ENCODE results near the gene RDM1.
"Not testable (repeated sequence)": the region's sequence is repeated elsewhere in the genome, so short reads cannot be mapped to it uniquely, and the experiment has no call there.

Gene RDM1

DNA sequence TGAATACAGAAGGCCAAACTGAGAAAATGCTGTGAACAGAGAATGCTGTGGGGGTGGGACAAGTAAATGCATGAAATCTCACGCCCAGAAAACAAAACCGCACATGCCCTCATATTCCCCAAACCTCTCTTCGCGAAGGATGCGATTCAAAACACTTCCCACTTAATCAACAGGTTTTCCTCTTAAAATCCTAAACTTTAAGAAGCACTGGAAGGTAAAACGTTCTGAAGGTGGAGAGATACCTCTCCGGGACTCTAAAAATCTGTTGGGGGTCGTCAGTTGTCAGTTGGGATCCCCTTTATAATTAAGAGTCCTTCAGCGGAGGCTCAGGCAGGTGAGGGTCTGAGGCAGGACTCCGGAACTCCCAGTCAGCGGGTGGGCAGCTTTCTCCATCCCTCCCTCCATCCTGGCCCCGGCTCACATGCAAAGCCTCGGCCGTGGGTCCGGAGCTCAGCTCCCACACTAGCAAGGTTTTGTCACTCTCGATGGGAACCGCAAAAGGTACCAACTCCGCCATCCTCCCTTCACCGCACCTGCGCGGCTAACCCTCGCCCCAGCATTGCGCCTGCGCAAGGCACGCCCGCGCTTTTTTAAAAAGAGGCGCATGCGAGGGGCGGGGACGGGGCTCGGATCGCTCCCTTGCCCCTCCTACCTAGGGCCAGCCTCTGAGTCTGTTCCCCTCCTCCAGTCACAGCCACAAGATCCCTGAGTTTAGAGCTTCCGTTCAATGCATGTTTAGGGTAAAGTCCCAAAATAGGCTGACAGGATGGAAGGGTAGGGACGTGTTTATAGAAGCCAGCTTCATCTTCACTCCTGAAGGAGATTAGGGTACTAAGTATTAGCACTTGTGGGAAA, at the start of gene RDM1:
RDM1 (minus strand) TSS at position 563 of the 855 bp plus-strand sequence; CDS start at position 517, 46 bp downstream.
- DNase-seq = peak; percentile 81

- no peak for DNase-seq
These were observed 47.8 kb upstream of the RDM1 start for GRCh38 chr17:35978346-35978745.

- DNase-seq = no peak
These were observed 46.9 kb upstream of the RDM1 start for GRCh38 chr17:35977509-35977908.

DNA sequence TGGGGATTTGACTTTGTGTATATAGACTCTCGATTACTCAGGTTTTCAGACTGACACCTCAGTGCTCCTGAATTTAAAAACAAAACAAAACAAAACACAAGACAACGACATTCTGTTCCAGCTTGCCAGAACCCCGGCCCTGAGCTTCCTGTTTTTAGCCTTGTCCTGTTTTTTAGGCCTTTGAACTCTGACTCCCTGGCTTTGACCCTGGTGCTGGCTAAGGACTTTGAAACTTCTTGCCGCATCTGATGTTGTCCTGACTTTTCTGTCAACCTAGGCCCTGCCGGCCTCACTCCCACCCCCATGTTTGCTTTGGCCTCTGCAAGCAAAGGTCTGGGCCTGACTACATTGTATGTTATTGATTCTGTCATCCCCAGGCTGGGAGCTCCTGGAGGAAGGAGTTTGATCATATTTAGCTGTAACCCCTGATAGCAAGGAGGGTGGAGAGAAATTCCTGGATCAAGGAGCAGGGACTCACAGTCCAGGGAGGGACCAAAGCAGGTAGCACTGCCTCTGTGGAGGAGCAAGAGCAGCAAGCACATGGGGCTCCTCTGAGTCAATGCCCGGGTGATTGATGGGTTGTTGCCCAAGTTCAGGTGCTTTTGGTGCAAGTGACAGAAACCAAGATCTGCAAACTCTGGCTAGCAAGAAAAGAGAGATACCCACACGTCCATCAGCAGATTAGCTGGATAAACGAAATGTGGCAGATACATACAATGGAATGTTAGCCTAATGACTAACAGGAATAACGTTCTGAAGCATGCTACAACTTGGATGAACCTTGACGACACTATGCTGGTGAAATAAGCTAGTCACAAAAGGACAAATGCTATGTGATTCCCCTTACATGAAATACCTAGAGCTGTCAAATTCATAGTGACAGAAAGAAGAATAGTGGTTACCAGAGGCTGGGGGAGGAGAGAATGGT, 43.0 kb upstream of the RDM1 start:
- no peak for DNase-seq

GRCh38 chr17:35972945-35973332, 42.4 kb upstream of the RDM1 start:
- DNase-seq = no peak

DNA sequence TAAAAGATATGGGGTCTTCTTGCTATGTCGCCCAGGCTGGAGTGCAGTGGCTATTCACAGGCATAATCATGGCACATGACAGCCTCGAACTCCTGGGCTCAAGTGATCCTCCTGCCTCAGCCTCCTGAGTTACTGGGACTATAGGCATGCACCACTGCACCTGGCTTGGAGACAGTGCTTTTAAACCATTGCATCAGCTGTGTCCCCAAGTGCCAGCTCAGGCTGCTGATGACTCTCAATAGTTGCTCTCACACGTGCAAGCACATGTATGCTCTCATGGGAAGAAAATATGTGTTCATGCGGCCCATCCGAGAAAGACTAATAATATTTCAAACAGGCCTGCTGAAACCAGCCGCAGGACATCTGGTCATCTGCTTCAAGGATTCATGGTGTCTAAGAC, 42.0 kb upstream of the RDM1 start:
- DNase-seq = no peak

- no peak for DNase-seq
These were observed 41.5 kb upstream of the RDM1 start for GRCh38 chr17:35972066-35972465.

GRCh38 chr17:35969558-35970380, 39.2 kb upstream of the RDM1 start:
- peak; percentile 59 for DNase-seq

- no peak for DNase-seq
These were observed 38.0 kb upstream of the RDM1 start for GRCh38 chr17:35968520-35969054.

DNA sequence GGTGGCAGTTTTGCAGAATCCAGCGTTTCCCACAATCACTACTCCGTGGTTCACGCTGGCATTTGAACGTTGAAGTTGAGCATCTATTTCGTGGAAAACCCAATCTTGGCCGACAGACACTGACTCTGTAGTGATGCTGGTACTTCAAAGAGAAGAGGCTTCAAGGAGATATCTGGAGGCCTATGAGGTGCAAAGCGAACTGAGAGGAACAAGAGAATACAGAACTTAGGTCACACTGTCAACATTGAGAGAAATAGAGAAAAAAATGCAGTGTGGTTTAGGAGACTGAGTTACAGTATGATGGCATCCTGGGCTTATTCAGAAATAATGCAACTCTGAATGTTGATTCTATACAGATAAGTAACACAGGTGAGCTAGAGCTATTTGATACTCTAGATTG, 34.7 kb upstream of the RDM1 start:
- DNase-seq = no peak

DNA sequence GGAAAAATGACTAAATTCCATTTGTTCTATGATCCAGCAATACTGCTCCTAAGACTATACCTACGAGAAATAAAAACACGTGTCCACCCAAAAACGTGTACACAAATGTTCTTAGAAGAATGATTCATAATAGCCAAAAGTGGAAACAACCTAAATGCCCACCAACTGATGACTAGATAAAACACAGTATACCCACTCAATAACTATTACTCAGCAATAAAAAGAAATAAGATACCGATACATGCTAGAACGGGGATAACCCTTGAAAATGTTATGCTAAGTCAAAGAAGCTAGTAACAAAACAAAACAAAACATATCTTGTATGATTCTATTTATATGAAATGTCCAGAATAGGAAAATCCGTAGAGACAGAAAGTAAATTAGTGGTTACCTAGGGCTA, 33.1 kb upstream of the RDM1 start:
- DNase-seq = no peak

DNA sequence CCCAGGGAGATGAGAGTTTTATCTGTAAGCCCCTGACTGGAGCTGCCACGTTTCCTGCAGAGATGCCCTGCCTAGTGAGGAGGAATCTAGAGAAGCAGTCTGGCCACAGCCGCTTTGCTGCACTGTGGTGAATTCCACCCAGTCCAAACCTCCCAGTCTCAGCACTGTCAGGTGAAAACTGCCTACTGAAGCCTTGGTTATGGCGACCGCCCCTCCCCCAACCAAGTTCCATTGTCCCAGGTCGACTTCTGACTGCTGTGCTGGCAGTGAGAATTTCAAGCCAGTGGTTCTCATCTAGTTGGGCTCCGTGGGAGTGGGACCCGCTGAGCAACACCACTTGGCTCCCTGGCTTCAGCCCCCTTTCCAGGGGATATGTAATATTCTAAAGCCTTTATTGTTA, 23.1 kb upstream of the RDM1 start:
- no peak for DNase-seq

DNA sequence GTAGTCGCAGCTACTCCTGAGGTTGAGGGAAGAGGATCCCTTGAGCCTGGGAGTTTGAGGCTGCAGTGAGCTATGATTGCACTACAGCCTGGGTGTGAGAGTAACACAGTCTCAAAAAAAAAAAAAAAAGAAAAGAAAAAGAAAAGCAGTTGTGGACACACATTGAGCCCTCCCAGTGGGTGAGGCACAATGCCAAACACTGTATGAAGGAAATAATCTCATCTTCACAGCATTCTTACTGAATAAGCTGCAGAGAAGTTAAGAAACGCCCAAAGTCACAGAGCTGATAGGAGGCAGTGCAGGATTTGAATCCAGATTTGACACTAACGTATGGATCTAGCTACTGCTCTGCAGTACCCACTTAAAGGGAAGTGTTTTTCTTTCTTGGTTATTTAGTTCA, 18.8 kb upstream of the RDM1 start:
- DNase-seq = no peak

GRCh38 chr17:35948092-35948491, 17.5 kb upstream of the RDM1 start:
- DNase-seq = no peak

DNA sequence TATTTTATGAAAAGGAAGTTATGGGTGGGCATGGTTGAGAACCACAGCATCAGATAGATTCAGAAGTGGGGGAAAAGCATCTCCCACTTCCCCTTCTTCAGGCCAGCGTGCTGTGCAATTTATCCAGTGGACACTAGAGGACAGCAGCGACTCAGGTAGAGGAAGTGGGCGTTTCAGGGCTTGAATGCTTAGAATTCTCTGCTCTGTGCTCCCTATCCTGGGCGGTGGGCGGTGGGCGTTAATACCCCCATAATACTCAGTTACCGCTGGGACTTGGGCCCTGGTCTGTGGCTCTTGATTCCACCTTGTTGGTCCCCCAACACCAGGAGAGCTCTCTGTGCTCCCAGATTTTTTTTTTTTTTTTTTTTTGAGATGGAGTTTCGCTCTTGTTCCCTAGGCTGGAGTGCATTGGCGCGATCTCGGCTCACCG, 16.6 kb upstream of the RDM1 start:
- peak; percentile 30 for DNase-seq

DNA sequence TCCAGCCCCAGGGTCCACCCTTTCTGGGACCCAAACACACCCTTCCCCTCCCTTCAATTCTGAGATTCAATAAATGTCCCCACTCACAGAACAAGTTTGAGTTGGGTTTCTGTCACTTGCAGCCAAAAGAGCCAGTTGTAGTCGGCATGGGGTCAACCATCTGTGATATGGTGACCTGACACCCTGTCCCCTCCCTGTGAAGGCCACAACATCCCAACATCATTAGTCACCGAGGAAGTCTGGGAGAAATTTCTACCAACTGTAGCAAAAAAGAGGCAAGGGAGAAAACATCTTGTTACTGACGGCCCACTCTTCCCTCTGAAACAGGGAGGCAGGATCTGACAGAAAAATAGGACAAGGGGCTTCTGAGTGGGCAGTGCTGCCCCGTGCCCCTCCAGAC, 13.6 kb upstream of the RDM1 start:
- no peak for DNase-seq

DNA sequence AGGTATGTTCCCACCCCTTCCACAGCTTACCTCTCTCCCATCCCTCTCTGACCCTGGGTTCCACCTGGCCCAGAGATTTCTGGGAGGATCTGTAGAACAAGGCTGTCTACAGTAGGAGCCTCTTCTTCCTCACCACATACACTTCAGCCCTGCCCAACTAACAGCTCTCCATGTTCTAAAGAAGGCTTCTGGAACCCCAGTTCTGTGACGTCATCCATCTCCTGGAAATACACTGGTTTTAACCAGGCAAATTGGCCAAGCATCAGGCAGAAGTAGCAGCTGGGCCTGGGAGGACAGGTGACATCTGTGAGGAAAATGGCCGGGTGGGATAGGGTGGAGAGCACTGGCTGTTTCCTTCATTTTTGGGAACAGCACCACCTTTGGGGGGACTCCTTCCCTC, 13.0 kb upstream of the RDM1 start, which contains the start of gene LYZL6:
LYZL6 (minus strand) TSS at position 177 of the 400 bp plus-strand sequence. CDS start 4,357 bp downstream, outside the sequence.
- DNase-seq = no peak

DNA sequence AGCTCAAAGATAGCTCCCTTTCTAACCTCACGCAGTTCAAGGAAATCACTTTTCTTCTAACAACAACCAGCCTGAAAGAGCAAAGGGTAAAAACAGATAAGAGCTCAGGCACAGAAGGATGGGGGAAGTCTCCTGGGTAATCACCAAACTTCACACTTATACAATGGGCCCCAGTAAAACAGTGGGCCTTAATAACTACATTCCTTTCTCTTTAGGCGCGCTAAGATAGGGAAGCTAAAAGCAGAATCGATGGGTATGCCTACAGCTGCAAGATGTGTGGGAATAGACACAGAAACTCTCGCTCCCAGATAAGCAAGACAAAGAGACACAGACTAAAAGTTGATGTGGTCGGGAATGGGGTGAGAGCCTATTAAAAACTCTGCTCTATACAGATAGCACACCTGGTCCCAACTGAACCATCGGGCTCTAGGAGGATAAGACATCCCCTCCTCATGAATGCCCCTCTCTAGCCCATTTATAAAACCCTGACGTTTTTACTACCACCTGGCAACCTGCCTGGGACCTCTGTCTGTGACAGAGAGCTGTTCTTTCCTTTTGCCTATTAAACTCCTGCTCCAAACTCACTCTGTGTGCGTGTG, 12.1 kb upstream of the RDM1 start:
- DNase-seq = no peak

GRCh38 chr17:35938492-35938891, 7.9 kb upstream of the RDM1 start:
- DNase-seq = not testable (repeated sequence)

DNA sequence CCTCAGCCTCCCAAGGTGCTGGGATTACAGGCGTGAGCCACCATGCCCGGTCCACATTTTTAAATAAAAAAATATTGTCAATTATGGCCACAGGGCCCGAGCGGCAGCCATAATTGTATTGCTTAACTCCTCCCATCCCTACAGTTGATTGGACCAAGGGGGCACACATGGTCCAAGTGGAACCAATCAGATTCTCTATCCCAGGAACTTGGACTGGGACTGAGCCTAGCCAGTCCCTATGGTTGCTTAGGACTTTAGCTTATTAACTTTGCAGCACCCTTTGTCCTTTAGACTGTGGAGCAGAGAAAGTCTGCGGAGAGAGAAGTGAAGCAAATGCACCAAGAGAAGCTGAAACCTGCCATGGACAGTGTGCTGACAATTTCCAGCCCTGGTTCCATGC, 5.5 kb upstream of the RDM1 start:
- DNase-seq = no peak

DNA sequence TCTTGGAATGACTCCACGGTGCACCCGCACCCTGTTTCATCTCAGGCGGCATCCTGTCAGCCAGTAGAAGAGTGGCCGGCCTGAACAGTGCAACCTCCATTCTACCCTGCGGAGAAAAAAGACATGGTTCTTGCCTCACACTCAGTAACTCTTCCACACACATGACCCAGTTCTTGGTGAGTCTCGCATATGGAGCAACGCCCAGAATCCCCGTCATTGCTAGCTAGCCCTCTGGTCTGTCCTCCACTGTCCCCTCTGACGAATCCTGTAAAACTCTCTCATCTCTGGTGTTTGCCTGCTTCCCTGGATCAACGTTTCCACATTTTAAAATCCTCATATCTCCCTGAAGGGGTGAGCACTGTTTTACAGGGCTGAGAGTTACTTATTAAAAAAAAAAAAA, 4.2 kb upstream of the RDM1 start:
- DNase-seq = no peak

GRCh38 chr17:35932586-35932985, 2.0 kb upstream of the RDM1 start:
- DNase-seq = no peak
